ENCODE results near the gene CRIM1. TPM values are rescaled to one million over a fixed set of nuclear protein-coding genes. Genes with fewer than 3 reads are reported as not detected.
A peak's percentile ranks its signal among the peaks of the same experiment; 100 is the strongest.

Gene CRIM1
- total RNA-seq, 2 donors from 2014 or later = 55.7 to 90.7 TPM

DNA sequence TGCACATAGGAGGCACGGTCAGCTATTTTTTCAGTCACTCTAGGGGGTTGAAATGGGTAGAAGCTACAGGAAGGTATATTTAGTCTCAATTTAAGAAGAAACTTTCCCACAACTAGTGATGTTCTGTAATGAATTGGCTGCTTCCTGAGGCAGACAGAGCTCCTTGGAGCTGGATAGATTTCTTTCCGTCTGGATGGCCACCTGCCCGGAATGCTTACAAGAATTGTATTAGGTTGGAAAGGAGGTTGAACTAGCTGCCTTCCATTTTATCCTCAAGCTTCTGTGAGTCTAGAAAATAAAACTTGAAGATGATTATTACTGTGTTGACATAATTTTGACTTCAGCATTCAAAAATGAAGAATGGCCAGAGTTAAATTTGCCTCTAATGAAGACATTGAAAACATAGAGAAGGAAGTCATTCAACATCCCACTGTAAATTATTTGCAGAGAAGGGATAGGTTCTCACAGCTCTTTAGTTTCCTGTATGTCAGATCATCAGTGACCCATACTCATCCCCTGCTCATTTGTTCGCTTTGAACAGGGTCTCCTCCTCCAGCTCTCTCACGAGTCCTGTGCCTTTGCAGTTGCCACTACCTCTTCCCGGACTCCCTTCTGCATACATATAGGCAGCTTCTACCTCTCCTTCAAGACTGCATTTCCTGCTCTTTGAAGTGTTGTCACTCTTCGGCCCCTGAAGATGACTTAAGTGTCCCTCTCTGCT is 88.8 kb downstream of the CRIM1 start:
- no peak for DNase-seq
- Histone ChIP-seq H3K9ac (ENCODE audit: low read depth in 2 of 2, low read length in 2 of 2) (no peak overlapping the region), H3K9me3 (no peaks in the 10 kb centered on the region), H3K4me1 (no peaks in the 10 kb centered on the region), H3K27ac (no peak overlapping the region), H3K36me3 (no peaks in the 10 kb centered on the region), H3K4me3 (no peak overlapping the region), H3K27me3 (no peaks in the 10 kb centered on the region)
- TF ChIP-seq, protein P1, sequence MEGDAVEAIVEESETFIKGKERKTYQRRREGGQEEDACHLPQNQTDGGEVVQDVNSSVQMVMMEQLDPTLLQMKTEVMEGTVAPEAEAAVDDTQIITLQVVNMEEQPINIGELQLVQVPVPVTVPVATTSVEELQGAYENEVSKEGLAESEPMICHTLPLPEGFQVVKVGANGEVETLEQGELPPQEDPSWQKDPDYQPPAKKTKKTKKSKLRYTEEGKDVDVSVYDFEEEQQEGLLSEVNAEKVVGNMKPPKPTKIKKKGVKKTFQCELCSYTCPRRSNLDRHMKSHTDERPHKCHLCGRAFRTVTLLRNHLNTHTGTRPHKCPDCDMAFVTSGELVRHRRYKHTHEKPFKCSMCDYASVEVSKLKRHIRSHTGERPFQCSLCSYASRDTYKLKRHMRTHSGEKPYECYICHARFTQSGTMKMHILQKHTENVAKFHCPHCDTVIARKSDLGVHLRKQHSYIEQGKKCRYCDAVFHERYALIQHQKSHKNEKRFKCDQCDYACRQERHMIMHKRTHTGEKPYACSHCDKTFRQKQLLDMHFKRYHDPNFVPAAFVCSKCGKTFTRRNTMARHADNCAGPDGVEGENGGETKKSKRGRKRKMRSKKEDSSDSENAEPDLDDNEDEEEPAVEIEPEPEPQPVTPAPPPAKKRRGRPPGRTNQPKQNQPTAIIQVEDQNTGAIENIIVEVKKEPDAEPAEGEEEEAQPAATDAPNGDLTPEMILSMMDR (IDR thresholded peaks at IDR 0.05) = no peak
- intact Hi-C loops (cut with DNase I) = no loop called here

DNA sequence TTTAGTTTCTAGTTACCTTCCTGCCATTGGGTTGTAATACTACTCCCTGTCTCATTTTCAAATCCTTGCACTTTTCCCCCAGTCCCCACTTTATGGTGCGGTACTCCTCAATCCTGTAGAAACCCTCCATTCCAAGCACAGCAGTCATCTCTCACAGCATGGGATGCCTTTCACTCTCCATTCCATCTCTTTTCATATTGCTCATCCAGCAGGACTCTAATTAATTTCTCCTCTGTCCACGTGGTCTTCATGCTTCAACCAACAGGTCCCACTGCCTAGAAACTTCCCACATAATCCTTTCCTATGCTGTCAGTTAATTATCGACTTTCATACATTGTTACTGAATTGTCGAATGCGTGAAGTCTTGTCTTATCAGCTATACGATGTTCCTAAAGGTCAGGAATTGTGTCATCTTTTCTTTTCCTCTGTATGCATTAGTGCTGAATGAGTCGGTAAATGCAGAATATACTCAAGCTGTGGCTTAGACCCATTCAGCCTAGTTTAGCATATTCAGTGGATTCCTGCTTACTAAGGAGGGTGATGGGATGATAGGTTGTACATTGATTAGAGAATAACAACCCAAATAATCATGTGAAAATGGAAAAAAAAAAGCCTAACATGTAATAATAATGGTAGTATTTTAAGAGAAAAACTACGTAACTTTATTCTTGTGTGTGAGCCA is 89.7 kb downstream of the CRIM1 start:
- Histone ChIP-seq H3K4me1 (no peaks in the 10 kb centered on the region), H3K27ac (no peak overlapping the region), H3K27me3 (no peaks in the 10 kb centered on the region), H3K9ac (ENCODE audit: low read depth in 2 of 2, low read length in 2 of 2) (no peak overlapping the region), H3K4me3 (no peak overlapping the region), H3K9me3 (no peaks in the 10 kb centered on the region), H3K36me3 (no peaks in the 10 kb centered on the region)
- DNase-seq = no peak
- TF ChIP-seq, protein P1 (IDR thresholded peaks at IDR 0.05) = no peak
- intact Hi-C loops (cut with DNase I) = no loop called here

DNA sequence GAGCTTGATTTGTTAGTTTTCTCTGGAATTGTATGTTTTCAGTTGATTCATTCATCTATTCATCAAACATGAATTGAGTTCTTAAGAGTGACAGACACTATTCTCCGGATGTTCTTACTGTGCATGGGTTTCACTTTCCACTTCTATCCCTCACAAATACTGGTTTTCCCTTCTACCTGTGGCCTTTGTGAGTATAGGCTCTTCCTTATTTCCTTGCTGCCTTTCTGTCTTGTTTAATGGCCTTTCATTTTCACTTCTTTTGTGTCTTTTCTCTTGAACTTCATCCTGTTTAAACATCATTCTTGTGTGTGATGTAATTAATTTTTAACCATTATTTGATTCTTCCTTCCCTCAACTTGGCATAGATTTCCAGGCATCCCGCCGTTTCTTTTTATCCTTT is 90.7 kb downstream of the CRIM1 start:
- no peaks in the 10 kb centered on the region for H3K4me1 ChIP-seq
- TF ChIP-seq, protein P1 (IDR thresholded peaks at IDR 0.05) = no peak
- DNase-seq = no peak
- no peaks in the 10 kb centered on the region for H3K9me3 ChIP-seq
- H3K9ac ChIP-seq (ENCODE audit: low read depth in 2 of 2, low read length in 2 of 2) = no peak overlapping the region
- no peaks in the 10 kb centered on the region for H3K36me3 ChIP-seq
- no peaks in the 10 kb centered on the region for H3K27me3 ChIP-seq
- intact Hi-C loops (cut with DNase I) = no loop called here
- peak overlapping the region; percentile 3 for H3K27ac ChIP-seq
- H3K4me3 ChIP-seq = no peak overlapping the region

DNA sequence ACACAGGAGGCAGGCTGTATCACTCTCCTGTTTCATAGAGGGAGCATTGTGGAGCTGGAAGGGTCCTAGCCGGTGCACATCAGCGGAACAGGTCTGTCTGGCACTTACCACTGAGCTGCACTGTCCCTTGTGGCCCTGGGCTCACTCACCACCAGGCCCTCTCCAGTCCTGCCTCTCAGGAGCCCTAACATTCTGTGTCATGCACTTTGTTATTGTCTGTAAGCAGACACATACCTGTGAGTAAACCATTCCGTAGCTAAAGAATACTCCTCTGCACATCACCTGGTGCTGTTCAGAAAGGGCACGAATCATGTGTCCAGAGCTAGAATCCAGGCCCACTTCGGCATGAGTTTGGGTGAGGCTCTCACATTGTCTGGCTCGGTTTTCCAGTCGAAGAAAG is 93.6 kb downstream of the CRIM1 start:
- TF ChIP-seq, protein P1 (IDR thresholded peaks at IDR 0.05) = no peak
- no peak overlapping the region for H3K9ac ChIP-seq (ENCODE audit: low read depth in 2 of 2, low read length in 2 of 2)
- intact Hi-C loops (cut with DNase I) = no loop called here
- no peaks in the 10 kb centered on the region for H3K4me1 ChIP-seq
- no peak overlapping the region for H3K4me3 ChIP-seq
- H3K36me3 ChIP-seq = no peaks in the 10 kb centered on the region
- no peak for DNase-seq
- H3K9me3 ChIP-seq = no peaks in the 10 kb centered on the region
- no peaks in the 10 kb centered on the region for H3K27me3 ChIP-seq
- no peak overlapping the region for H3K27ac ChIP-seq

DNA sequence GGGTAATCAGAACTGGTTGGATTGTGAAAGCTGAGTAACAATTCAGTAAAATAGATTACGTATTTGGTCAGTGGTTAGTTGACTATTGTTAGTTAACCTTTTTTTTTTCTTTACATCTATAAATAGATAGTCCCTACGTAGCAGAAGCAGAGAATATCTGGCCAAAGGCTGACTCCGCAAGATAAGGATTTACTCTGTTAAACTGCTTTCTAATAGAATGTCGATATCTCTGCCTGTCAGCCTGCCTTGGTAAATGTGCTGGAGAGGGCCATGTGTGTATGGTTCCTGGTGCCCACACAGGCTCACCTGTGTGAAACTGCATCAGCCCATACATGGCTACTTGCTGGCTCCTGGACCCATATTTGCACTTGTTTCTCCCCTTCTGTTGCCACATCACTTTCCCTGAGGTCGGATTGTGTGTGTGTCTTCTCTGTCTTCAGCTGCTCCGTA is 94.4 kb downstream of the CRIM1 start:
- Histone ChIP-seq H3K36me3 (no peaks in the 10 kb centered on the region), H3K4me1 (no peaks in the 10 kb centered on the region), H3K9ac (ENCODE audit: low read depth in 2 of 2, low read length in 2 of 2) (no peak overlapping the region), H3K4me3 (no peak overlapping the region), H3K27me3 (no peaks in the 10 kb centered on the region), H3K27ac (no peak overlapping the region), H3K9me3 (no peaks in the 10 kb centered on the region)
- TF ChIP-seq, protein P1 (IDR thresholded peaks at IDR 0.05) = no peak
- intact Hi-C loops (cut with DNase I) = no loop called here
- DNase-seq = no peak
